Astrocyte (in vitro differentiated cells and primary cell): ENCODE results near the gene LIMK2. TPM values are rescaled to one million over a fixed set of nuclear protein-coding genes. Genes with fewer than 3 reads are reported as not detected.

Experiments used
- DNase-seq: peaks from one replicate; pipeline ENCODE4 v3.0.0-alpha.2; 2010; ENCODE audit warnings: low read depth
- FAIRE-seq: peaks from 2 replicates; lab custom pipeline; 2011; peaks lifted over from hg19 to GRCh38; lab: Jason Lieb, UNC
- H2AFZ ChIP-seq: 2 replicates; pipeline ENCODE4 v1.6.0; 2012; ENCODE audit warnings: low read depth, low read length, inconsistent platforms
- H3K27ac ChIP-seq: 2 replicates; pipeline ENCODE4 v1.5.1; 2011; ENCODE audit warnings: low read depth, low read length, inconsistent platforms
- H3K27me3 ChIP-seq: 2 replicates; pipeline ENCODE4 v1.6.0; 2011; ENCODE audit warnings: low read length, inconsistent platforms; ENCODE audit not compliant: insufficient read depth
- H3K36me3 ChIP-seq: 2 replicates; pipeline ENCODE4 v1.5.1; 2011; ENCODE audit warnings: low read length, inconsistent platforms; ENCODE audit not compliant: insufficient read depth
- H3K4me1 ChIP-seq: 2 replicates; pipeline ENCODE4 v1.5.1; 2011; ENCODE audit warnings: low read length, inconsistent platforms; ENCODE audit not compliant: insufficient read depth
- H3K4me2 ChIP-seq: 2 replicates; pipeline ENCODE4 v1.6.0; 2012; ENCODE audit warnings: low read length, inconsistent platforms
- H3K4me3 ChIP-seq: 2 replicates; pipeline ENCODE4 v1.5.1; 2011; ENCODE audit warnings: low read depth, mild to moderate bottlenecking, low read length, inconsistent platforms; ENCODE audit not compliant: insufficient read depth
- H3K79me2 ChIP-seq: 2 replicates; pipeline ENCODE4 v1.6.0; 2012; ENCODE audit warnings: mild to moderate bottlenecking, low read length, inconsistent platforms; ENCODE audit not compliant: insufficient read depth
- H3K9ac ChIP-seq: 2 replicates; pipeline ENCODE4 v1.6.0; 2012; ENCODE audit warnings: mild to moderate bottlenecking, low read length, inconsistent platforms
- H3K9me3 ChIP-seq: 2 replicates; pipeline ENCODE4 v1.5.1; 2012; ENCODE audit warnings: low read depth, mild to moderate bottlenecking, low read length, inconsistent platforms; ENCODE audit not compliant: insufficient read depth
- H4K20me1 ChIP-seq: 2 replicates; pipeline ENCODE4 v1.6.0; 2012; ENCODE audit warnings: low read length, inconsistent platforms; ENCODE audit not compliant: insufficient read depth
- H3K27ac Mint-ChIP-seq: one replicate; pipeline ENCODE4 v1.8.0; 2021; ENCODE audit warnings: mild to moderate bottlenecking, mixed read lengths; ENCODE audit not compliant: unreplicated experiment
- H3K27me3 Mint-ChIP-seq: one replicate; pipeline ENCODE4 v1.8.0; 2021; ENCODE audit warnings: low read depth, mixed read lengths; ENCODE audit not compliant: unreplicated experiment
- H3K36me3 Mint-ChIP-seq: one replicate; pipeline ENCODE4 v1.8.0; 2021; ENCODE audit warnings: low read depth, mixed read lengths; ENCODE audit not compliant: unreplicated experiment
- H3K4me1 Mint-ChIP-seq: one replicate; pipeline ENCODE4 v1.8.0; 2021; ENCODE audit warnings: low read depth, mixed read lengths; ENCODE audit not compliant: unreplicated experiment
- H3K4me3 Mint-ChIP-seq: one replicate; pipeline ENCODE4 v1.8.0; 2021; ENCODE audit warnings: mild to moderate bottlenecking, moderate library complexity, mixed read lengths; ENCODE audit not compliant: unreplicated experiment
- H3K9me3 Mint-ChIP-seq: one replicate; pipeline ENCODE4 v1.8.0; 2021; ENCODE audit warnings: mild to moderate bottlenecking, mixed read lengths; ENCODE audit not compliant: unreplicated experiment
- EZH2 ChIP-seq: IDR thresholded peaks from 2 replicates; pipeline ENCODE4 v1.6.1; 2012; ENCODE audit warnings: mild to moderate bottlenecking, low read length, inconsistent platforms; ENCODE audit not compliant: insufficient read depth
- total RNA-seq: library from RNA; stranded (reverse); gene quantifications from 2 replicates; pipeline ENCODE4 v1.2.1, GENCODE V29; 2021
- TF ChIP-seq, protein P1 (sequence below): IDR thresholded peaks from 2 replicates; pipeline ENCODE4 v1.5.1; 2011; ENCODE audit warnings: low read depth, mild to moderate bottlenecking, inconsistent platforms, low read length, moderate library complexity; ENCODE audit not compliant: insufficient read depth

The LIMK2 gene
- total RNA-seq, 1 donor from 2014 or later: 128 TPM

DNA sequence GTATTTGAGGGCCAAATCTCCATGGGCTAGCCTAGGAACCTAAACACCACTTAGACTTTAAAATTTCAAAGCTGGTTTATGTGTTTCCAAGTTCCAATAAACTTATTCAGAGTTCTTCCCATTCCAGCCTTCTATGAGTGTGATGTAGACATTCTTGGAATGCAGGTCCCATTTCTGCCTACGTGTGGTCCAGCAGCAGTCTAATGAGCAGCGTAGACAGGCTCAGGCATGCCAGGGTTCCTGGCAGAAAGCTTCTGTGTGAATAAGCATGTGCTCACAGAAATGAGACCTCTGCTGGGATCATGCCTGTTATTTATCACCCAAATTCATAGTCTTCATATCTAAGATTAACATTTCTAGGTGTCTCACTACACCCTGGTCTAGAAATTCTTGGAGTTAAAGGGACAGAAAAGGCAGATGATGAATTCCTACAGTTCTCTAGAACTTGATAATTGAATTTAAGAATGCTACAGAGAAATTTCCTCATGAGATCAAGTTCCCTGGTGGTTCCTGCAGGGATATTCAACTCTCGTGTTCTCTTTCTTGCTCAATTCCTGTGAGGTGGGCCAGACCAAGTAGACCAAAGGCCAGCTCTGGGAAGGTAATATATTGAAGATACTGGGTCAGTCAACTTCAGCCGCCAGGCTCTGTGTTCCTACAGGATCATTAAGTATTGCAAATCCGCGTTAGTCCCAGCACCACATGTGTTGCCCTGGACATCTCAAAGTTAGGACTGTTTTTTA, 34.5 kb upstream of the LIMK2 start:
- Histone ChIP-seq H3K79me2 (peaks cover 62% of the 10 kb centered on the region), H3K9me3 (no peaks in the 10 kb centered on the region), H3K4me1 (peaks cover 43% of the 10 kb centered on the region), H3K9ac (peak overlapping the region; percentile 41), H3K36me3 (peaks cover 2% of the 10 kb centered on the region), H2AFZ (no peak overlapping the region), H3K4me2 (peak overlapping the region; percentile 35), H3K4me3 (no peak overlapping the region), H3K27me3 (no peaks in the 10 kb centered on the region), H3K27ac (peak overlapping the region; percentile 69), H4K20me1 (peaks cover 16% of the 10 kb centered on the region)
- H3K9me3 Mint-ChIP-seq: no peaks in the 10 kb centered on the region
- DNase-seq (peak; percentile 98), FAIRE-seq (peak; percentile 80)
- peak overlapping the region; percentile 40 for H3K4me3 Mint-ChIP-seq
- H3K36me3 Mint-ChIP-seq: peaks cover 13% of the 10 kb centered on the region
- H3K27me3 Mint-ChIP-seq: no peaks in the 10 kb centered on the region
- H3K4me1 Mint-ChIP-seq: peaks cover 38% of the 10 kb centered on the region
- peak overlapping the region; percentile 97 for H3K27ac Mint-ChIP-seq
- TF ChIP-seq, protein P1, sequence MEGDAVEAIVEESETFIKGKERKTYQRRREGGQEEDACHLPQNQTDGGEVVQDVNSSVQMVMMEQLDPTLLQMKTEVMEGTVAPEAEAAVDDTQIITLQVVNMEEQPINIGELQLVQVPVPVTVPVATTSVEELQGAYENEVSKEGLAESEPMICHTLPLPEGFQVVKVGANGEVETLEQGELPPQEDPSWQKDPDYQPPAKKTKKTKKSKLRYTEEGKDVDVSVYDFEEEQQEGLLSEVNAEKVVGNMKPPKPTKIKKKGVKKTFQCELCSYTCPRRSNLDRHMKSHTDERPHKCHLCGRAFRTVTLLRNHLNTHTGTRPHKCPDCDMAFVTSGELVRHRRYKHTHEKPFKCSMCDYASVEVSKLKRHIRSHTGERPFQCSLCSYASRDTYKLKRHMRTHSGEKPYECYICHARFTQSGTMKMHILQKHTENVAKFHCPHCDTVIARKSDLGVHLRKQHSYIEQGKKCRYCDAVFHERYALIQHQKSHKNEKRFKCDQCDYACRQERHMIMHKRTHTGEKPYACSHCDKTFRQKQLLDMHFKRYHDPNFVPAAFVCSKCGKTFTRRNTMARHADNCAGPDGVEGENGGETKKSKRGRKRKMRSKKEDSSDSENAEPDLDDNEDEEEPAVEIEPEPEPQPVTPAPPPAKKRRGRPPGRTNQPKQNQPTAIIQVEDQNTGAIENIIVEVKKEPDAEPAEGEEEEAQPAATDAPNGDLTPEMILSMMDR: peak; percentile 3
- TF ChIP-seq EZH2: no peak

DNA sequence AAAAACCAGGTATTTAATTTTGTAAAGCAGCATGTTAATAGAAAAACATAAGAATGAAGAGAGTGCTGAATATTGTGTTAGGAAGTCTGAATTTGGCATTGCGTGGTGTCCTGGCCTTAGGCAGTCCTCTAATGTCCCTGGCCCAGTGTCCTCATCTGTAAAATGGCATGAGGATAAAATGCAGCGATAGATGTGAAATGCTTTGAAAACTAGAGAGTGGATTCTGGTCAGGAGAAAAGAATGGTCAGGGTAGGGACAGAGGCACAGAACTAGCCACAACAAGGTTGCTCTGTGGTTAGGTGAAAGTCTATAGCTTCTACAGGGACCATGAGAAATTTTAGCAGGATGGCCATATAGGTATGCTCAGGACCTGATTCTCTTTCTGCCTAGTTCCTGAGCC, 33.2 kb upstream of the LIMK2 start:
- no peak for DNase-seq

More for the DNA sequence above, 33.2 kb upstream of the LIMK2 start:
- H3K27me3 Mint-ChIP-seq: no peaks in the 10 kb centered on the region
- FAIRE-seq: no peak
- H3K4me1 Mint-ChIP-seq: peaks cover 26% of the 10 kb centered on the region
- peaks cover 14% of the 10 kb centered on the region for H3K36me3 Mint-ChIP-seq
- peaks cover 56% of the 10 kb centered on the region for H3K79me2 ChIP-seq
- H3K4me2 ChIP-seq: no peak overlapping the region
- TF ChIP-seq EZH2: no peak
- TF ChIP-seq, protein P1: no peak
- no peaks in the 10 kb centered on the region for H3K9me3 ChIP-seq
- peak overlapping the region; percentile 11 for H3K4me3 Mint-ChIP-seq
- no peak overlapping the region for H3K27ac ChIP-seq
- H3K9ac ChIP-seq: no peak overlapping the region
- H3K27ac Mint-ChIP-seq: peak overlapping the region; percentile 21
- H3K36me3 ChIP-seq: peaks cover 2% of the 10 kb centered on the region
- H3K4me3 ChIP-seq: no peak overlapping the region
- H3K4me1 ChIP-seq: peaks cover 31% of the 10 kb centered on the region
- no peaks in the 10 kb centered on the region for H3K27me3 ChIP-seq
- no peaks in the 10 kb centered on the region for H3K9me3 Mint-ChIP-seq
- H2AFZ ChIP-seq: no peak overlapping the region
- H4K20me1 ChIP-seq: peaks cover 9% of the 10 kb centered on the region
